ENCODE data around the gene C2orf42.
"Not testable (repeated sequence)": the region's sequence is repeated elsewhere in the genome, so short reads cannot be mapped to it uniquely, and the experiment has no call there.

Gene C2orf42

GRCh38 chr2:70133491-70134322 is 57.1 kb downstream of the C2orf42 start:
- Histone ChIP-seq H4K20me1 (ENCODE audit: insufficient read depth, low read length, poor library complexity, severe bottlenecking) (no peaks in the 10 kb centered on the region), H3K9me3 (ENCODE audit: insufficient read depth, low read depth, low read length) (no peaks in the 10 kb centered on the region), H3K4me3 (ENCODE audit: low read length, poor library complexity, severe bottlenecking) (peak overlapping the region; percentile 73), H3K9me2 (replicated peaks; ENCODE audit: low read depth, low read length) (no peaks in the 10 kb centered on the region), H3K4me2 (ENCODE audit: low read depth, low read length, poor library complexity, severe bottlenecking) (peak overlapping the region; percentile 82), H3F3A (ENCODE audit: low read depth) (peaks cover 19% of the 10 kb centered on the region), H3K9ac (ENCODE audit: low read depth, low read length, poor library complexity, severe bottlenecking) (peak overlapping the region; percentile 74), H3K36me3 (ENCODE audit: insufficient read depth, low read length) (no peaks in the 10 kb centered on the region), H3K4me1 (ENCODE audit: insufficient read depth, low read length, poor library complexity, severe bottlenecking) (peaks cover 50% of the 10 kb centered on the region), H3K27me3 (ENCODE audit: insufficient read depth, low read length, poor library complexity, severe bottlenecking) (no peaks in the 10 kb centered on the region), H2AFZ (ENCODE audit: low read length) (no peak overlapping the region; the same call in 1 of the 2 replicates), H3K79me2 (ENCODE audit: insufficient read depth, low read length) (no peaks in the 10 kb centered on the region)
- TF ChIP-seq EZH2phosphoT487 (IDR thresholded peaks at IDR 0.05; ENCODE audit: borderline replicate concordance): no peak
- TF ChIP-seq, protein P1, sequence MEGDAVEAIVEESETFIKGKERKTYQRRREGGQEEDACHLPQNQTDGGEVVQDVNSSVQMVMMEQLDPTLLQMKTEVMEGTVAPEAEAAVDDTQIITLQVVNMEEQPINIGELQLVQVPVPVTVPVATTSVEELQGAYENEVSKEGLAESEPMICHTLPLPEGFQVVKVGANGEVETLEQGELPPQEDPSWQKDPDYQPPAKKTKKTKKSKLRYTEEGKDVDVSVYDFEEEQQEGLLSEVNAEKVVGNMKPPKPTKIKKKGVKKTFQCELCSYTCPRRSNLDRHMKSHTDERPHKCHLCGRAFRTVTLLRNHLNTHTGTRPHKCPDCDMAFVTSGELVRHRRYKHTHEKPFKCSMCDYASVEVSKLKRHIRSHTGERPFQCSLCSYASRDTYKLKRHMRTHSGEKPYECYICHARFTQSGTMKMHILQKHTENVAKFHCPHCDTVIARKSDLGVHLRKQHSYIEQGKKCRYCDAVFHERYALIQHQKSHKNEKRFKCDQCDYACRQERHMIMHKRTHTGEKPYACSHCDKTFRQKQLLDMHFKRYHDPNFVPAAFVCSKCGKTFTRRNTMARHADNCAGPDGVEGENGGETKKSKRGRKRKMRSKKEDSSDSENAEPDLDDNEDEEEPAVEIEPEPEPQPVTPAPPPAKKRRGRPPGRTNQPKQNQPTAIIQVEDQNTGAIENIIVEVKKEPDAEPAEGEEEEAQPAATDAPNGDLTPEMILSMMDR (conservative IDR thresholded peaks at IDR 0.05; ENCODE audit: low read length): no peak

- Histone ChIP-seq H3K9me3 (ENCODE audit: insufficient read depth, low read depth, low read length) (no peaks in the 10 kb centered on the region), H3K4me2 (ENCODE audit: low read depth, low read length, poor library complexity, severe bottlenecking) (peak overlapping the region; percentile 82), H3K9me2 (replicated peaks; ENCODE audit: low read depth, low read length) (no peaks in the 10 kb centered on the region), H3K36me3 (ENCODE audit: insufficient read depth, low read length) (no peaks in the 10 kb centered on the region), H3K79me2 (ENCODE audit: insufficient read depth, low read length) (no peaks in the 10 kb centered on the region), H3K27me3 (ENCODE audit: insufficient read depth, low read length, poor library complexity, severe bottlenecking) (no peaks in the 10 kb centered on the region), H2AFZ (ENCODE audit: low read length) (peak overlapping the region; percentile 63; the same call in 1 of the 2 replicates), H3K4me3 (ENCODE audit: low read length, poor library complexity, severe bottlenecking) (peak overlapping the region; percentile 73), H3F3A (ENCODE audit: low read depth) (peaks cover 19% of the 10 kb centered on the region), H4K20me1 (ENCODE audit: insufficient read depth, low read length, poor library complexity, severe bottlenecking) (no peaks in the 10 kb centered on the region), H3K9ac (ENCODE audit: low read depth, low read length, poor library complexity, severe bottlenecking) (peak overlapping the region; percentile 74), H3K4me1 (ENCODE audit: insufficient read depth, low read length, poor library complexity, severe bottlenecking) (peaks cover 53% of the 10 kb centered on the region)
- TF ChIP-seq, protein P1 (conservative IDR thresholded peaks at IDR 0.05; ENCODE audit: low read length): no peak
- no peak for TF ChIP-seq EZH2phosphoT487 (IDR thresholded peaks at IDR 0.05; ENCODE audit: borderline replicate concordance)
Measured at GRCh38 chr2:70133127-70133452, 57.7 kb downstream of the C2orf42 start.

DNA sequence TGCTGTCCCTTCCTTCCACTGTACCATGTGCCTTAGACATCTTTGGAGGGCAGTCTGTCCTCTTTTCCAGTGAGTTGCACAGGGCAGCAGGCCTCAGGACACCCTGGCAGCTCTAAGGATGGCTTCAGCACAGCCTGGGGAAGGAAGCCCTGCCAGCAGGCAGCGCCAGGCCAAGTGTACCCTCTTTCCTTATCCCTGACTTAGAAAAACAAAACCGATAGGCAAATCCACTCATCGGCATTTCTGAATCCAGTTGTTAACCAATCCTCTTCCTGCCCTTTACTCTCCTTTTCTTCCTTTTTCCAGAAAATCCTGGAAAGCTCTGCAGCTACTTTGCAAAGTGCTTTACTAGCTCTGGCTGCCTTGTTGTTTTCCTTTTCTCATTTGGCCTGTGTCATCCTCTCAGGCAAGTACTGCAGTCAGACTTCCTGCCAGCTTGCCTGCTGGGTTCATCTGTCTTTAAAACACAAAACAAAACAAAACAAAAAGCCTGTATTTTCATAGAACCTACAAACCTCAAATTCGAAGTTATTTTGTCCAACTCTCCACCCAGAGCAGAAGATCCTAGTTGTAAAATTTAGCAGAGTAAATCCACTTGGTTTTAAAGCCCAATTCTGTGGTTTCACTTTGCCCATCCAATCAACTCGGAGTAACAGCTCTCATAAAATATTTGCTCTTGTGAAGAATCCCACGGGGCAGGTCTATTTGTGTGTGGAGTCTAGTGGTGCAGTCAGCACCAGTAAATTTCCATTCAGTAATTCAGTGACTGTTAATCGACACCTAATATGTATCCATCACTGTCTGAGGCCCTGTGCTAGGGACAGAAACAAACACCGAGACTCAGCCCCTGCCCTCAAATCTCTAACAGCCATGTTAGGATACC is 58.3 kb downstream of the C2orf42 start:
- H3K27me3 ChIP-seq (ENCODE audit: insufficient read depth, low read length, poor library complexity, severe bottlenecking): no peaks in the 10 kb centered on the region
- peak overlapping the region; percentile 73 for H3K4me3 ChIP-seq (ENCODE audit: low read length, poor library complexity, severe bottlenecking)
- H2AFZ ChIP-seq (ENCODE audit: low read length): peak overlapping the region; percentile 63
- TF ChIP-seq, protein P1 (conservative IDR thresholded peaks at IDR 0.05; ENCODE audit: low read length): no peak
- no peak for TF ChIP-seq EZH2phosphoT487 (IDR thresholded peaks at IDR 0.05; ENCODE audit: borderline replicate concordance)
- no peaks in the 10 kb centered on the region for H3K36me3 ChIP-seq (ENCODE audit: insufficient read depth, low read length)
- H3K9me2 ChIP-seq (replicated peaks; ENCODE audit: low read depth, low read length): no peaks in the 10 kb centered on the region
- H3K4me1 ChIP-seq (ENCODE audit: insufficient read depth, low read length, poor library complexity, severe bottlenecking): peaks cover 53% of the 10 kb centered on the region
- H3K9me3 ChIP-seq (ENCODE audit: insufficient read depth, low read depth, low read length): no peaks in the 10 kb centered on the region
- H3K79me2 ChIP-seq (ENCODE audit: insufficient read depth, low read length): no peaks in the 10 kb centered on the region
- peak overlapping the region; percentile 82 for H3K4me2 ChIP-seq (ENCODE audit: low read depth, low read length, poor library complexity, severe bottlenecking)
- H3K9ac ChIP-seq (ENCODE audit: low read depth, low read length, poor library complexity, severe bottlenecking): peak overlapping the region; percentile 74
- peaks cover 19% of the 10 kb centered on the region for H3F3A ChIP-seq (ENCODE audit: low read depth)
- H4K20me1 ChIP-seq (ENCODE audit: insufficient read depth, low read length, poor library complexity, severe bottlenecking): no peaks in the 10 kb centered on the region

- H3K79me2 ChIP-seq (ENCODE audit: insufficient read depth, low read length); H3K9me2 ChIP-seq (replicated peaks; ENCODE audit: low read depth, low read length); H4K20me1 ChIP-seq (ENCODE audit: insufficient read depth, low read length, poor library complexity, severe bottlenecking); H3K36me3 ChIP-seq (ENCODE audit: insufficient read depth, low read length); H2AFZ ChIP-seq (ENCODE audit: low read length); H3K9me3 ChIP-seq (ENCODE audit: insufficient read depth, low read depth, low read length); H3K27me3 ChIP-seq (ENCODE audit: insufficient read depth, low read length, poor library complexity, severe bottlenecking): not testable (repeated sequence)
- Histone ChIP-seq H3K4me3 (ENCODE audit: low read length, poor library complexity, severe bottlenecking) (peak overlapping the region; percentile 73), H3F3A (ENCODE audit: low read depth) (peaks cover 19% of the 10 kb centered on the region), H3K9ac (ENCODE audit: low read depth, low read length, poor library complexity, severe bottlenecking) (peak overlapping the region; percentile 74), H3K4me2 (ENCODE audit: low read depth, low read length, poor library complexity, severe bottlenecking) (peak overlapping the region; percentile 82), H3K4me1 (ENCODE audit: insufficient read depth, low read length, poor library complexity, severe bottlenecking) (peaks cover 61% of the 10 kb centered on the region)
Measured at GRCh38 chr2:70131344-70132143, 59.3 kb downstream of the C2orf42 start.

Data from Loucy (cell line).